Osteocyte (in vitro differentiated cells): ENCODE data around the gene GREB1. TPM values are rescaled to one million over a fixed set of nuclear protein-coding genes. Genes with fewer than 3 reads are reported as not detected.

Experiments
- DNase-seq: peaks from one replicate; pipeline ENCODE4 v3.0.0; 2021; ENCODE audit warnings: mixed read lengths; ENCODE audit not compliant: unreplicated experiment; ENCODE audit errors: extremely low spot score
- H3K27ac Mint-ChIP-seq: one replicate; pipeline ENCODE4 v1.8.0; 2021; ENCODE audit warnings: mild to moderate bottlenecking, mixed read lengths; ENCODE audit not compliant: unreplicated experiment
- H3K27me3 Mint-ChIP-seq: one replicate; pipeline ENCODE4 v1.8.0; 2021; ENCODE audit warnings: mixed read lengths; ENCODE audit not compliant: unreplicated experiment
- H3K36me3 Mint-ChIP-seq: one replicate; pipeline ENCODE4 v1.8.0; 2021; ENCODE audit warnings: mixed read lengths; ENCODE audit not compliant: unreplicated experiment
- H3K4me1 Mint-ChIP-seq: one replicate; pipeline ENCODE4 v1.8.0; 2021; ENCODE audit warnings: mixed read lengths; ENCODE audit not compliant: unreplicated experiment
- H3K4me3 Mint-ChIP-seq: one replicate; pipeline ENCODE4 v1.8.0; 2021; ENCODE audit warnings: mild to moderate bottlenecking, moderate library complexity, mixed read lengths; ENCODE audit not compliant: unreplicated experiment
- H3K9me3 Mint-ChIP-seq: one replicate; pipeline ENCODE4 v1.8.0; 2021; ENCODE audit warnings: mixed read lengths; ENCODE audit not compliant: unreplicated experiment
- total RNA-seq: library from RNA; stranded (reverse); gene quantifications from 2 replicates; pipeline ENCODE4 v1.2.1, GENCODE V29; 2021
- TF ChIP-seq, protein P1 (sequence below): fragments of 200-600 bp; sonication (generic); IDR thresholded peaks from 2 replicates; pipeline ENCODE4 v1.5.0; 2021; ENCODE audit warnings: antibody characterized with exemption, mild to moderate bottlenecking, moderate library complexity

GREB1 gene
- total RNA-seq, 1 donor from 2014 or later = 0.54 TPM

DNA sequence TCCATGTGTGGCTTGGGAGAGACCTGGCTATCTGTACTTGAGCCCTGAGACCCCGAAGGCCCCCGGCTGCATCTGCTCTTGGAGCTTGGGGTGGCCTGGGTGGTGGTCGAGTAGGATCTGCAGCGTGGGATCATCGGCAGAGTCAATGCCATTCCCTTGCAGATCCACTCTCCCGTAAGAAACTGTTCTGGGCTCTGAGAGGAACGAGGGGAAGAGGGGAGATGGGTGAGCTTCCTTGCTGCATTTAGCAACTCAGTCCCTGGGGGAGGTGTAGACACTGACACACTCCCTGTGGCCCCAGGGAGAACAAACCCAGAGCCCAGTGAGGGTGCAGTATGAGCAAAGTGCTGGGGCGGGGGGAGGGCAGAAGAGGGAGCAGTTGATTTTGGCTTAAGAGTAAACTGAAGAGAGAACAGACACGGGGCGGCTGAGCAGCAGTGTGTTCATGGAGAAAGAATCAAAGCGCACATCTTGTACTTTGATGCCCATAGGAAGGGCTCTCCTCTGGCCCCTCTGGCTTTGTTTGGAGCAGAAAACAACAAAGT, 8.5 kb downstream of the GREB1 start:
- no peaks in the 10 kb centered on the region for H3K36me3 Mint-ChIP-seq
- no peaks in the 10 kb centered on the region for H3K4me1 Mint-ChIP-seq
- H3K27ac Mint-ChIP-seq = no peak overlapping the region
- TF ChIP-seq, protein P1, sequence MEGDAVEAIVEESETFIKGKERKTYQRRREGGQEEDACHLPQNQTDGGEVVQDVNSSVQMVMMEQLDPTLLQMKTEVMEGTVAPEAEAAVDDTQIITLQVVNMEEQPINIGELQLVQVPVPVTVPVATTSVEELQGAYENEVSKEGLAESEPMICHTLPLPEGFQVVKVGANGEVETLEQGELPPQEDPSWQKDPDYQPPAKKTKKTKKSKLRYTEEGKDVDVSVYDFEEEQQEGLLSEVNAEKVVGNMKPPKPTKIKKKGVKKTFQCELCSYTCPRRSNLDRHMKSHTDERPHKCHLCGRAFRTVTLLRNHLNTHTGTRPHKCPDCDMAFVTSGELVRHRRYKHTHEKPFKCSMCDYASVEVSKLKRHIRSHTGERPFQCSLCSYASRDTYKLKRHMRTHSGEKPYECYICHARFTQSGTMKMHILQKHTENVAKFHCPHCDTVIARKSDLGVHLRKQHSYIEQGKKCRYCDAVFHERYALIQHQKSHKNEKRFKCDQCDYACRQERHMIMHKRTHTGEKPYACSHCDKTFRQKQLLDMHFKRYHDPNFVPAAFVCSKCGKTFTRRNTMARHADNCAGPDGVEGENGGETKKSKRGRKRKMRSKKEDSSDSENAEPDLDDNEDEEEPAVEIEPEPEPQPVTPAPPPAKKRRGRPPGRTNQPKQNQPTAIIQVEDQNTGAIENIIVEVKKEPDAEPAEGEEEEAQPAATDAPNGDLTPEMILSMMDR = no peak
- H3K4me3 Mint-ChIP-seq = no peak overlapping the region
- peaks cover 46% of the 10 kb centered on the region for H3K27me3 Mint-ChIP-seq
- DNase-seq = peak; percentile 46
- no peaks in the 10 kb centered on the region for H3K9me3 Mint-ChIP-seq

DNA sequence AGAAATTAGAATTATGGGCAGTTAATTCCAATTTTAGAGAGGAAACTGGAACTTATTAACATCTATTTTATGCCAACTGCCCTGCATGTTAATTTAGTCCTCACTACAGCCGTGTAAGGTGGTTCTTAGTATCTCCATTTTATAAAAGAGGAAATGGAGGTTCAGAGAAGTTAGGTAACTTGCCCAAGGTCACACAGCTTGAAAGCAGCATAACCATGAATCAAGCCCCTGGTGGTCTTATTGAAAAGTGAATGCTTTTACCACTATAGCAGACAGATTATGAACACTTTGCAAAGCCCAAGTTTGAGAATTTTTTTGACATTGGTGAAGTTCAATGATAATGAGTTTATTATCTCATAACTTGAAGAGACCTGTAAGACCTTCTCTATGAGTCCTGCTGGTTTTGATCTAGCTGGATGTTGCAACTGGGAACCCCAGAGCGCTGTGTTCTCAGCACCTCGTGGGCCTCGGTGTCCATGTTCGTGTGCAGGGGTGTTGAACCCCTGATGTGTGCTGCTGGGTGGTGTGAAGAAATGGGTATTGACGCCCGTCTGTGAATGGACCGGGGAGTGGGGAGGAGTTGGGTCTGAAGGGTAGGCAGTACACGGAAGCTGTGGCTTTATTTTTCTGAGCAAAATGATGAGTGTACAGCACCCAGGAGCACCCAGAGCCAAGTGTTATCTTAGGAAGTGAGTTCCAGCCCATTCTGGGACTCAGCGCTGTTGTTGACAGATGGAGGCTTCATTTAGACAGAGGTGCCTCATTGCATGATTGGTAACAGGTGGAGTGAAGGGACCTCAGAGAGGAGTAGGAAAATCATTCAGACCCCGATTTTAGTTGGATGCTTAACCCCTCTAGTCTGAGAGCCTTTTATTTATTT, 9.7 kb downstream of the GREB1 start:
- Mint-ChIP-seq H3K27ac (no peak overlapping the region), H3K36me3 (no peaks in the 10 kb centered on the region), H3K9me3 (no peaks in the 10 kb centered on the region), H3K4me3 (no peak overlapping the region), H3K4me1 (no peaks in the 10 kb centered on the region), H3K27me3 (peaks cover 51% of the 10 kb centered on the region)
- TF ChIP-seq, protein P1 = no peak
- DNase-seq = peak; percentile 48

DNA sequence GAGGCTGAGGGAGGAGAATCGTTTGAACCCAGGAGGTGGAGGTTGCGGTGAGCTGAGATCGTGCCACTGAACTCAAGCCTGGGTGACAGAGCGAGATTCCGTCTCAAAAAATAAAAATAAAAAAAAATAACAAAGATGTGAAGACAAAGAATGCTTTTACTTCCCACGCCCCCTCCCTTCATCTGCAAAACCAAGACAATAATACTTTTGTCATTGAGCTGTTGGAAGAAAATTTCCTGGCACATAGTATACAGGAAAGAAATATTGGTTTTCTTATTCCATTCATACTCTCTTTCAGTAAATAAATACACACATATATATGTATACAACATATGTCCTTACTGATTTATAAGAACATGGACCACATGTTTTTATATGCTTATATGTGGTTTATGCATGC, 12.2 kb downstream of the GREB1 start:
- Mint-ChIP-seq H3K4me1 (no peaks in the 10 kb centered on the region), H3K36me3 (no peaks in the 10 kb centered on the region), H3K9me3 (peaks cover 5% of the 10 kb centered on the region), H3K27me3 (peaks cover 43% of the 10 kb centered on the region), H3K27ac (no peak overlapping the region), H3K4me3 (no peak overlapping the region)
- no peak for DNase-seq
- TF ChIP-seq, protein P1 = no peak

DNA sequence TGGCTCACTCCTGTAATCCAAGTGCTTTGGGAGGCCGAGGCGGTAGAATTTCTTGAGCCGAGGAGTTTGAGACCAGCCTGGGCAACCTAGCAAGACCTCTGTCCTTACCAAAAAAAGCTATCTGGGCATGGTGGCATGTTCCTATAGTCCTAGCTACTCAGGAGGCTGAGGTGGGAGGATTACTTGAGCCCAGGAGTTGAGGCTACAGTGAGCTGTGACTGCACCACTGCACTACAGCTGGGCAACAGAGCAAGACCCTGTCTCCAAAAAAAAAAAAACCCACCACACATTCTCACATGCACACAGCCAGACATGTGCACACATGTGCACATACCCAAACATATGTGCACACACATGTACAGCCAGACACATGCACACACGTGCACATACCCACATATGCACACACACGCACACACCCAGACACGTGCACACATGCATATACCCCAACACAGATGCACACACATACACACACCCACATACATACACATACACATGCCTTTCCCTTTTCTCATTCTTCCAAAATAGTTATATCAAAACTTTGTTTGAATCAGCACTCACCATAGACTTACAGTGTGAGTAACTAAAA, 14.2 kb downstream of the GREB1 start:
- Mint-ChIP-seq H3K27ac (no peak overlapping the region), H3K4me1 (no peaks in the 10 kb centered on the region), H3K4me3 (no peak overlapping the region), H3K9me3 (peaks cover 5% of the 10 kb centered on the region), H3K36me3 (no peaks in the 10 kb centered on the region), H3K27me3 (peaks cover 35% of the 10 kb centered on the region)
- DNase-seq = no peak
- TF ChIP-seq, protein P1 = no peak

DNA sequence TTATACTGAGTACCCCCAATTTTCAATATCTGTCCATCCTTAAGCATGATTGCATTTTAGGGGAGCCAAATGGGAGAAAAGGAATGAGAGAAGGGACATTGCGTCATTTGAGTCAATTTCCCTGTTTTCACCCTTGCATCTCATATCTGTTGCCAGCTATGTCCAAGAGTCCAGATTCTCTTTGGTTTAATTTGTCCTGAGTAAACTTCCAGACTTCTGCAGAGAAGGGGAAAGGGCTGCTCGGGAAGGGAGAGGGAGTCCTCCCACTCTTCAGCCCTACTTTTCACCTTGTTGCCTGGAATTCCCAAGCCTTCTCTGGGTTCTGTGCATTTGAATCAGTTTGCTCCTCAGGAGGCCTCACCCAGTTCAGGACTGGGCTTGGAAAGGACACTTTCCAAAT, 16.5 kb downstream of the GREB1 start:
- Mint-ChIP-seq H3K27ac (no peak overlapping the region), H3K36me3 (no peaks in the 10 kb centered on the region), H3K4me3 (no peak overlapping the region), H3K4me1 (peaks cover 6% of the 10 kb centered on the region), H3K9me3 (peaks cover 5% of the 10 kb centered on the region), H3K27me3 (peaks cover 44% of the 10 kb centered on the region)
- TF ChIP-seq, protein P1 = no peak
- DNase-seq = no peak
